SK-N-SH treated with all-trans-retinoic acid at 6 μM for 48 hours (cell line): Measurements from ENCODE around the gene CLNK.

Experiments
- PATZ1 ChIP-seq: fragments of 250-450 bp; sonication (Bioruptor Pico); IDR thresholded peaks from 2 replicates; pipeline ENCODE4 v1.8.0; 2020; ENCODE audit warnings: mild to moderate bottlenecking, moderate library complexity, borderline replicate concordance
- RARB ChIP-seq: fragments of 250-450 bp; sonication (Bioruptor Pico); IDR thresholded peaks from 2 replicates; pipeline ENCODE4 v1.8.0; 2021; ENCODE audit warnings: mild to moderate bottlenecking, moderate library complexity
- TCF4 ChIP-seq: fragments of 250-450 bp; sonication (Bioruptor Pico); IDR thresholded peaks from 2 replicates; pipeline ENCODE4 v1.8.0; 2021; ENCODE audit warnings: mild to moderate bottlenecking, moderate library complexity, borderline replicate concordance
- ZFP3 ChIP-seq: fragments of 250-450 bp; sonication (Bioruptor Pico); IDR thresholded peaks from 2 replicates; pipeline ENCODE4 v1.5.0; 2020; ENCODE audit warnings: mild to moderate bottlenecking, moderate library complexity
- ZNF70 ChIP-seq: fragments of 450-650 bp; formaldehyde crosslinking; IDR thresholded peaks from 2 replicates; pipeline ENCODE4 v1.5.0; 2020; ENCODE audit warnings: mild to moderate bottlenecking, moderate library complexity

GRCh38 chr4:10704430-10704810, 19.9 kb upstream of the CLNK start:
- TF ChIP-seq TCF4 (CRISPR knock-in tag) = no peak
- no peak for TF ChIP-seq ZFP3 (CRISPR knock-in tag)
- TF ChIP-seq RARB = no peak
- no peak for TF ChIP-seq ZNF70 (CRISPR knock-in tag)
- no peak for TF ChIP-seq PATZ1 (CRISPR knock-in tag)
